HCT116 (cell line): ENCODE data around the gene ACKR3. TPM values are rescaled to one million over a fixed set of nuclear protein-coding genes. Genes with fewer than 3 reads are reported as not detected.

Source experiments
- ATAC-seq: fragments of 200-7000 bp; cut with Tn5 transposase; 2 replicates; pipeline ENCODE4 v1.9.1; 2020; ENCODE audit warnings: mild to moderate bottlenecking, moderate library complexity
- BruUV-seq: library from RNA; stranded (reverse); fragments of 400-500 nt; replicated peaks from 2 replicates; lab custom pipeline; 2021; lab: Mats Ljungman, UMichigan
- CTCF ChIA-PET: fragments of 300-600 bp; sonication (Branson Sonifier 250); formaldehyde crosslinking; loops from one replicate; lab custom pipeline; 2021; ENCODE audit warnings: antibody characterized with exemption; lab: Charles Lee
- POLR2A ChIA-PET: fragments of 300-600, 350-600 bp; sonication (Branson Sonifier 250); formaldehyde crosslinking; loops from one replicate; lab custom pipeline; 2021; ENCODE audit warnings: antibody characterized with exemption; lab: Charles Lee
- RAD21 ChIA-PET, 2 experiments: fragments of 300-600 bp; sonication (Branson Sonifier 250); formaldehyde crosslinking; loops; one replicate each; lab custom pipeline; 2023; ENCODE audit warnings: low total read pairs in 2 of 2; ENCODE audit not compliant: uncharacterized antibody in 2 of 2, unreplicated experiment in 2 of 2, low non-redundant PET in 1 of 2; lab: Charles Lee
- DNase-seq: peaks from one replicate; pipeline ENCODE4 v3.0.0-alpha.2; 2010; ENCODE audit warnings: low read depth, low spot score
- H2AFZ ChIP-seq: fragments of 200-600 bp; shearing (Covaris generic), sonication (generic); 2 replicates; pipeline ENCODE4 v1.6.1; 2017; ENCODE audit warnings: low read depth, mixed run types, mixed read lengths, antibody characterized with exemption, low read length; ENCODE audit not compliant: poor library complexity, severe bottlenecking
- H3K27ac ChIP-seq: 2 replicates; pipeline ENCODE4 v1.5.1; 2012; ENCODE audit warnings: low read depth, low read length
- H3K27me3 ChIP-seq: fragments of 200-600 bp; sonication (generic); 2 replicates; pipeline ENCODE4 v1.6.1; 2016; ENCODE audit warnings: mixed run types, low read length, mixed read lengths; ENCODE audit not compliant: insufficient read depth
- H3K36me3 ChIP-seq, 2 experiments: fragments of 200-500 bp in 1 of 2; fragments of 200-600 bp in 1 of 2; sonication (Bioruptor generic) in 1 of 2; sonication (generic) in 1 of 2; 2 replicates each; pipeline versions ENCODE4 v1.5.1 to v1.6.1; 2014 to 2016; ENCODE audit warnings: low read length in 2 of 2, inconsistent platforms in 1 of 2, mixed read lengths in 1 of 2, mixed run types in 1 of 2; ENCODE audit not compliant: insufficient read depth in 2 of 2, control insufficient read depth in 1 of 2
- H3K4me1 ChIP-seq, 2 experiments: fragments of 200-600 bp in 1 of 2; sonication (generic) in 1 of 2; 2 replicates each; pipeline versions ENCODE4 v1.5.1 to v1.6.1; 2012 to 2017; ENCODE audit warnings: low read length in 2 of 2, inconsistent platforms in 1 of 2, mild to moderate bottlenecking in 1 of 2, mixed read lengths in 1 of 2, mixed run types in 1 of 2, moderate library complexity in 1 of 2; ENCODE audit not compliant: insufficient read depth in 2 of 2, control insufficient read depth in 1 of 2
- H3K4me2 ChIP-seq: fragments of 200-600 bp; sonication (generic); 2 replicates; pipeline ENCODE4 v1.6.1; 2017; ENCODE audit warnings: mixed run types, low read length, mixed read lengths
- H3K4me3 ChIP-seq, 2 experiments: fragments of 200-600 bp in 1 of 2; sonication (generic) in 1 of 2; replicated peaks in 1 of 2; 2 replicates each; pipeline ENCODE4 v1.5.1; 2011 to 2016; ENCODE audit warnings: low read length in 2 of 2, control low read depth in 1 of 2, low read depth in 1 of 2, mild to moderate bottlenecking in 1 of 2, mixed read lengths in 1 of 2, mixed run types in 1 of 2
- H3K79me2 ChIP-seq: fragments of 200-600 bp; sonication (generic); 2 replicates; pipeline ENCODE4 v1.6.1; 2017; ENCODE audit warnings: mild to moderate bottlenecking, mixed run types, low read length, moderate library complexity, mixed read lengths; ENCODE audit not compliant: insufficient read depth
- H3K9ac ChIP-seq: fragments of 200-600 bp; sonication (generic); 2 replicates; pipeline ENCODE4 v1.6.1; 2016; ENCODE audit warnings: low read length, mixed read lengths
- H3K9me2 ChIP-seq: fragments of 200-600 bp; sonication (generic), shearing (Covaris generic); 2 replicates; pipeline ENCODE4 v1.6.1; 2017; ENCODE audit warnings: mixed run types, mild to moderate bottlenecking, moderate library complexity; ENCODE audit not compliant: insufficient read depth
- H3K9me3 ChIP-seq, 2 experiments: fragments of 200-500 bp in 1 of 2; fragments of 200-600 bp in 1 of 2; sonication (Bioruptor generic) in 1 of 2; sonication (generic) in 1 of 2; 2 replicates each; pipeline ENCODE4 v1.6.1; 2014 to 2017; ENCODE audit warnings: low read length in 2 of 2, mixed read lengths in 2 of 2, inconsistent platforms in 1 of 2, low read depth in 1 of 2, mild to moderate bottlenecking in 1 of 2, mixed run types in 1 of 2, moderate library complexity in 1 of 2; ENCODE audit not compliant: control insufficient read depth in 1 of 2, insufficient read depth in 1 of 2
- H4K20me1 ChIP-seq: fragments of 200-600 bp; sonication (generic), shearing (Covaris generic); 2 replicates; pipeline ENCODE4 v1.6.1; 2017; ENCODE audit warnings: mixed run types, mild to moderate bottlenecking, moderate library complexity; ENCODE audit not compliant: insufficient read depth
- CBX3 ChIP-seq: IDR thresholded peaks from 2 replicates; pipeline ENCODE4 v1.6.1; 2012; ENCODE audit warnings: low read depth
- EGR1 ChIP-seq: IDR thresholded peaks from 2 replicates; pipeline ENCODE4 v1.6.1; 2012; ENCODE audit warnings: low read depth
- ELF1 ChIP-seq: IDR thresholded peaks from 2 replicates; pipeline ENCODE4 v1.6.1; 2012; ENCODE audit warnings: low read depth, borderline replicate concordance
- JUND ChIP-seq: IDR thresholded peaks from 2 replicates; pipeline ENCODE4 v1.6.1; 2012
- MAX ChIP-seq: IDR thresholded peaks from 2 replicates; pipeline ENCODE4 v1.6.1; 2012
- RAD21 ChIP-seq: IDR thresholded peaks from 2 replicates; pipeline ENCODE4 v1.6.1; 2012; ENCODE audit warnings: low read depth, mild to moderate bottlenecking
- REST ChIP-seq: IDR thresholded peaks from 2 replicates; pipeline ENCODE4 v1.6.1; 2012; ENCODE audit warnings: low read depth
- SIN3A ChIP-seq: IDR thresholded peaks from 2 replicates; pipeline ENCODE4 v1.6.1; 2012; ENCODE audit warnings: low read depth
- SRF ChIP-seq: IDR thresholded peaks from 2 replicates; pipeline ENCODE4 v1.6.1; 2012; ENCODE audit warnings: low read depth
- TCF7L2 ChIP-seq: IDR thresholded peaks from 2 replicates; pipeline ENCODE4 v1.7.0; 2011; ENCODE audit warnings: borderline replicate concordance, inconsistent platforms; ENCODE audit not compliant: insufficient read depth, insufficient read length; ENCODE audit errors: extremely low read depth
- YY1 ChIP-seq: IDR thresholded peaks from 2 replicates; pipeline ENCODE4 v1.6.1; 2011; ENCODE audit warnings: low read length, low read depth, moderate library complexity, mild to moderate bottlenecking; ENCODE audit not compliant: insufficient replicate concordance; ENCODE audit errors: extremely low read depth
- ZBTB33 ChIP-seq: IDR thresholded peaks from 2 replicates; pipeline ENCODE4 v1.6.1; 2011; ENCODE audit warnings: mild to moderate bottlenecking, low read length, moderate library complexity; ENCODE audit not compliant: insufficient replicate concordance; ENCODE audit errors: extremely low read depth
- ZFX ChIP-seq: fragments of 450-650 bp; IDR thresholded peaks from 2 replicates; pipeline ENCODE4 v1.6.1; 2017
- intact Hi-C: fragments of 100-400 bp; cut with micrococcal nuclease; formaldehyde crosslinking; loops from 2 replicates; pipeline ENCODE4 v1.10.0; 2022
- total RNA-seq: library from RNA; stranded (reverse); gene quantifications from one replicate; pipeline ENCODE4 v1.2.1, GENCODE V29; 2021; ENCODE audit not compliant: unreplicated experiment

ACKR3 gene
- total RNA-seq, 1 experiment from 2014 or later, result 0.20 TPM

- ChIA-PET POLR2A (no interaction called here), RAD21 (no interaction called here), CTCF (interaction anchor here (1.3 kb wide), 1 partner anchor 35 kb away, joined by 3 read pairs; no protein-coding TSS in a partner anchor)
- intact Hi-C loops, result no loop called here
- Histone ChIP-seq H3K79me2 (no peaks in the 10 kb centered on the region), H3K27ac (no peak overlapping the region), H4K20me1 (no peaks in the 10 kb centered on the region), H3K27me3 (peaks cover 58% of the 10 kb centered on the region), H3K4me3 (no peak overlapping the region), H2AFZ (no peak overlapping the region), H3K9me3 (peaks cover 0 to 9% of the 10 kb centered on the region in 2 experiments; a peak in 1 of 4 replicates), H3K9ac (no peak overlapping the region), H3K4me2 (no peak overlapping the region), H3K9me2 (no peaks in the 10 kb centered on the region), H3K4me1 (no peaks in the 10 kb centered on the region), H3K36me3 (no peaks in the 10 kb centered on the region)
- DNase-seq, result no peak
- ATAC-seq, result no peak
- BruUV-seq, result no TSS peak
- TF ChIP-seq CBX3 (no peak), SRF (no peak), MAX (no peak), YY1 (no peak), RAD21 (no peak), ZFX (no peak), SIN3A (no peak), ELF1 (no peak)
Observed at GRCh38 chr2:236597629-236598028, 28.0 kb downstream of the ACKR3 start.

- H3K9ac ChIP-seq, result no peak overlapping the region
- no peak for DNase-seq
- H3K4me2 ChIP-seq, result no peak overlapping the region
- H2AFZ ChIP-seq, result no peak overlapping the region
- H3K4me1 ChIP-seq, result no peaks in the 10 kb centered on the region
- RAD21 ChIA-PET, result no interaction called here
- H3K36me3 ChIP-seq, result no peaks in the 10 kb centered on the region
- no peak overlapping the region for H3K27ac ChIP-seq
- BruUV-seq, result no TSS peak
- CTCF ChIA-PET, result no interaction called here
- H3K9me3 ChIP-seq, result peaks cover 0 to under 1% of the 10 kb centered on the region in 2 experiments; a peak in 1 of 4 replicates
- peaks cover 63% of the 10 kb centered on the region for H3K27me3 ChIP-seq
- no peak for TF ChIP-seq TCF7L2
- no peak for TF ChIP-seq CBX3
- no peak for TF ChIP-seq ZBTB33
- TF ChIP-seq YY1, result no peak
- no peak for TF ChIP-seq REST
- no peak for TF ChIP-seq RAD21
- TF ChIP-seq JUND, result no peak
- TF ChIP-seq MAX, result no peak
- TF ChIP-seq EGR1, result no peak
- TF ChIP-seq, all 23 proteins: peak for 0
- no peaks in the 10 kb centered on the region for H3K9me2 ChIP-seq
- no peak for ATAC-seq
- no peak overlapping the region for H3K4me3 ChIP-seq
- no peaks in the 10 kb centered on the region for H4K20me1 ChIP-seq
- intact Hi-C loops, result no loop called here
- no peaks in the 10 kb centered on the region for H3K79me2 ChIP-seq
- POLR2A ChIA-PET, result no interaction called here
Observed at GRCh38 chr2:236599059-236599458, 29.4 kb downstream of the ACKR3 start.
